LNCAP (cell line): Measurements from ENCODE around the gene STEAP3.

Experiments
- CTCF ChIP-seq: fragments of 450-650 bp; IDR thresholded peaks from 2 replicates; pipeline ENCODE4 v1.5.1; 2017; ENCODE audit warnings: mild to moderate bottlenecking

The STEAP3 gene

GRCh38 chr2:119192893-119193292, 30.7 kb upstream of the STEAP3 start:
- no peak for TF ChIP-seq CTCF

GRCh38 chr2:119195001-119195400, 28.6 kb upstream of the STEAP3 start:
- TF ChIP-seq CTCF, result no peak

- no peak for TF ChIP-seq CTCF
These were observed 27.7 kb upstream of the STEAP3 start for GRCh38 chr2:119195887-119196286.

- no peak for TF ChIP-seq CTCF
These were observed 27.1 kb upstream of the STEAP3 start for GRCh38 chr2:119196301-119197125.

- TF ChIP-seq CTCF, result no peak
These were observed 26.6 kb upstream of the STEAP3 start for GRCh38 chr2:119197126-119197405.

GRCh38 chr2:119197529-119198239, 25.9 kb upstream of the STEAP3 start:
- no peak for TF ChIP-seq CTCF

- TF ChIP-seq CTCF, result no peak
These were observed 25.3 kb upstream of the STEAP3 start for GRCh38 chr2:119198240-119198840.
